Common myeloid progenitor, CD34-positive (primary cell): Measurements from ENCODE around the gene HAO1. TPM values are rescaled to one million over a fixed set of nuclear protein-coding genes. Genes with fewer than 3 reads are reported as not detected.

Experiments used
- CTCF ChIA-PET: fragments of 350-600 bp; sonication (Branson Sonifier 250); formaldehyde crosslinking; loops from one replicate; lab custom pipeline; 2021; ENCODE audit warnings: antibody characterized with exemption; lab: Charles Lee
- POLR2A ChIA-PET: fragments of 350-600 bp; sonication (Branson Sonifier 250); formaldehyde crosslinking; loops from one replicate; lab custom pipeline; 2021; ENCODE audit warnings: antibody characterized with exemption; lab: Charles Lee
- DNase-seq, 3 donors: peaks; one replicate each; pipeline versions ENCODE4 v3.0.0 to v3.0.0-alpha.2; 2013
- H3K27ac ChIP-seq, 2 experiments: 1 replicate in 1 of 2; 2 replicates in 1 of 2; pipeline ENCODE4 v1.7.0; 2013; ENCODE audit warnings: inconsistent platforms in 2 of 2, low read length in 2 of 2, mild to moderate bottlenecking in 2 of 2, low read depth in 1 of 2, moderate library complexity in 1 of 2; ENCODE audit not compliant: severe bottlenecking in 2 of 2, insufficient read depth in 1 of 2, poor library complexity in 1 of 2
- H3K27me3 ChIP-seq, 5 experiments: replicated peaks in 2 of 5; 1 replicate in 3 of 5; 2 replicates in 2 of 5; pipeline versions ENCODE4 v1.6.1 to v1.7.0; 2013; ENCODE audit warnings: low read length in 4 of 5, mild to moderate bottlenecking in 2 of 5, moderate library complexity in 2 of 5, inconsistent platforms in 1 of 5; ENCODE audit not compliant: insufficient read depth in 5 of 5, control insufficient read depth in 4 of 5
- H3K36me3 ChIP-seq, 4 experiments: 1 replicate in 2 of 4; 2 replicates in 2 of 4; pipeline versions ENCODE4 v1.6.1 to v1.7.0; 2013; ENCODE audit warnings: low read length in 3 of 4, control low read depth in 1 of 4, mild to moderate bottlenecking in 1 of 4; ENCODE audit not compliant: control insufficient read depth in 4 of 4, insufficient read depth in 4 of 4
- H3K4me1 ChIP-seq, 4 experiments: 1 replicate in 3 of 4; 2 replicates in 1 of 4; pipeline versions ENCODE4 v1.6.1 to v1.7.1; 2013; ENCODE audit warnings: low read length in 3 of 4, mild to moderate bottlenecking in 3 of 4, control low read depth in 1 of 4, inconsistent platforms in 1 of 4, moderate library complexity in 1 of 4; ENCODE audit not compliant: control insufficient read depth in 4 of 4, insufficient read depth in 4 of 4; ENCODE audit errors: control extremely low read depth in 1 of 4
- H3K4me3 ChIP-seq, 7 experiments: 1 replicate in 4 of 7; 2 replicates in 3 of 7; pipeline versions ENCODE4 v1.5.1 to v1.7.0; 2013; ENCODE audit warnings: mild to moderate bottlenecking in 7 of 7, low read length in 6 of 7, moderate library complexity in 6 of 7, inconsistent platforms in 2 of 7, low read depth in 2 of 7, control low read depth in 1 of 7; ENCODE audit not compliant: insufficient read depth in 4 of 7, control insufficient read depth in 1 of 7; ENCODE audit errors: extremely low read depth in 1 of 7
- H3K9me3 ChIP-seq, 5 experiments: 1 replicate in 4 of 5; 2 replicates in 1 of 5; pipeline versions ENCODE4 v1.6.1 to v1.7.1; 2013; ENCODE audit warnings: low read length in 4 of 5, mild to moderate bottlenecking in 2 of 5, inconsistent platforms in 1 of 5, low read depth in 1 of 5, moderate library complexity in 1 of 5; ENCODE audit not compliant: control insufficient read depth in 4 of 5, insufficient read depth in 2 of 5; ENCODE audit errors: control extremely low read depth in 1 of 5
- WGBS: methylation state at CpG from one replicate; pipeline ENCODE4 v1.1.5; 2013; ENCODE audit not compliant: insufficient coverage; 5-methylcytosine and 5-hydroxymethylcytosine counted together
- polyA plus RNA-seq: library from polyadenylated mRNA; unstranded; fragments of 120-200 nt; gene quantifications from one replicate; pipeline ENCODE4 v1.2.1, GENCODE V29; 2013

The HAO1 gene
- not detected for polyA plus RNA-seq

DNA sequence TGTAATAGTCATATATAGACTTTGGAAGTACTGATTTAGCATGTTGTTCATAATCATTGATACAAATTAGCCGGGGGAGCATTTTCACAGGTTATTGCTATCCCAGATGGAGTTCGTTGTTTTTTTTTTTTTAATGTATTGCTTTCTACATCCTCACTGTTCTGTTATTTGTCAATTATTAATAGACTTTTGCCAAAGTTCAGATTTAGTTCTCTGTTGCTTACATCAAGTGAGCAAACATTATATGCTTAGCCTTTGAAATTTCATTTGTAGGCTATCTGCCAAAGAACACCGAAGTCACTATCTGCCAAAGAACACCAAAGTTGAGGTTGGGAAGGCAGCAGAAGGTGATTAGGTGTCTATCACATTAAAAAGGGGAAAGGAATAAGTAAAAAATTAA is at the start of gene HAO1:
HAO1 (minus strand) TSS at position 118 of the 400 bp plus-strand sequence; CDS start at position 82, 36 bp downstream.
- Histone ChIP-seq H3K4me3 (no peak within 1 kb of the TSS), H3K4me1 (peaks cover 0 to 3% (median 0%) of the 10 kb centered on the region in 4 experiments), H3K27ac (no peak within 1 kb of the TSS), H3K36me3 (no peaks in the 10 kb centered on the region), H3K9me3 (no peaks in the 10 kb centered on the region), H3K27me3 (no peaks in the 10 kb centered on the region)
- 100% methylated on average over 1 of the region's 3 CpGs for WGBS
- CTCF ChIA-PET = interaction anchor here (1.3 kb wide), 1 partner anchor 781 kb away, joined by 12 read pairs; no protein-coding TSS in a partner anchor
- POLR2A ChIA-PET = no interaction called here
- DNase-seq = no peak

DNA sequence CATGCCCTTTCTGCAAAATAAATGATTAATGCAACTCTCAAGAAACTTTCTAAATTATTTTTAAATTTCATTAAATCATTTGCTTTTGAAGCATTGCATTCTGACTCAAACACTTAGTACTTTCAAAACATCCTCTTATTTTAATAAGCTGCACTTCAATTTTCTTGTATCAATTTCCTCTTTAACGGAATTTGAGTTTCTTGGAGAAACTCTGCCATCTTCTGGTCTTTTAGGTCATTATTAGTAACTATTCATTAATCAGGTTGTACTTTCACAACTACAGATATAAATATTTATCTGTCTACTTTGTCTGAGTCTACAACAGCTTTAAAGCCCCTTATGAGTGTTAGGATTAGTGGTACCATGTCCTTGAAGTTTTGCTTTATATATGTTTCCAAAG is 49.1 kb upstream of the HAO1 start:
- peaks cover 0 to 3% (median 0%) of the 10 kb centered on the region in 4 experiments for H3K4me1 ChIP-seq
- H3K36me3 ChIP-seq = peaks cover 6 to 25% (median 14%) of the 10 kb centered on the region in 4 experiments
- DNase-seq = peak in 2 of 3 donors; percentile 13 to 25
- ChIA-PET CTCF (interaction anchor here (0.8 to 3.3 kb wide), 6 partner anchors 11 to 732 kb away, joined by 3 to 19 read pairs (median 6); no protein-coding TSS in a partner anchor), POLR2A (no interaction called here)
- no peak overlapping the region for H3K4me3 ChIP-seq
- no peak overlapping the region for H3K27ac ChIP-seq
- peaks cover 0 to 11% (median 3%) of the 10 kb centered on the region in 5 experiments for H3K9me3 ChIP-seq
- H3K27me3 ChIP-seq = no peaks in the 10 kb centered on the region
- WGBS = no CpG with 5 or more reads among the region's 1 CpG

DNA sequence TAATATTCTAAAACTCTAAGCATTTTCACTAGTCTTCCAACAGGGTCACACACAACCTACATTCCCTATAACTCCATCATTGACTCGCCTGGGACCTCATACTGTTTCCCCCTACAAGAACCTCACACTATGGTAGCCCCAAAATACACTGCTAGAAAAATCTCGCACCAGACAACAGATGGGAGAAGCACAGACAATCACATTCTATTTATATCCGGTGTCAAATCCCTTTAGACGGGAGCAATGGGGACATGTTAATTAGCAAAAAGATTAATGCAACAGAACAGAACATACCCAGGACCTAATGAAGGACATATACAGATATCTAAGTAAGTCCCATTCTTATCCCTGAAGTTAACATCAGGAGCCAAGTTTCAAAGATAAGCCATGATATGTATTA is 45.7 kb upstream of the HAO1 start:
- no peak overlapping the region for H3K4me3 ChIP-seq
- 100% methylated on average over 3 of the region's 4 CpGs for WGBS
- ChIA-PET POLR2A (no interaction called here), CTCF (no interaction called here)
- no peaks in the 10 kb centered on the region for H3K9me3 ChIP-seq
- no peaks in the 10 kb centered on the region for H3K27me3 ChIP-seq
- H3K27ac ChIP-seq = no peak overlapping the region
- H3K4me1 ChIP-seq = peaks cover 0 to 3% (median 0%) of the 10 kb centered on the region in 4 experiments
- H3K36me3 ChIP-seq = peaks cover 2 to 38% (median 14%) of the 10 kb centered on the region in 4 experiments
- no peak for DNase-seq

DNA sequence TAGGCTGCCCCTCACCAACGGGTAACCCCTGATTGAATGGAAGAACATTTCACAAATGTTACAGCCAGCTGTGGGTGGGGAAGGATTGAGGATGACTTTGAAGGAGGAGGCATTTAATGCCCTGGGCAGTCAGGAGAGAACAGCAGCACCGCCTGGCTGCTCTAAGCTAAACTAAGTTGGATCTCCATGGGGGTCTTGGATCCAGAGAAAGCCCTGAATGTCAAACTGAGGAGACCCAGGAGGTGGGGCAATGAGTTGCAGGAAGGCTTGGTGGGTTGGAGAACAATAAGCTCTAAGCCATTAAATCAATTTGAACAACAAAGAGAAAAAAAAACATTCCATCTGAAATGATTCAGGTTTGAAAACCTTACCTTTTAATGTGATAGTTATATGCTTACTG is 43.9 kb upstream of the HAO1 start:
- no peaks in the 10 kb centered on the region for H3K9me3 ChIP-seq
- ChIA-PET CTCF (interaction anchor here (1.1 to 6.4 kb wide), 2 partner anchors 36 to 738 kb away, joined by 3 to 73 read pairs; no protein-coding TSS in a partner anchor), POLR2A (interaction anchor here (0.7 kb wide), 1 partner anchor 17 kb away, joined by 3 read pairs; no protein-coding TSS in a partner anchor)

DNA sequence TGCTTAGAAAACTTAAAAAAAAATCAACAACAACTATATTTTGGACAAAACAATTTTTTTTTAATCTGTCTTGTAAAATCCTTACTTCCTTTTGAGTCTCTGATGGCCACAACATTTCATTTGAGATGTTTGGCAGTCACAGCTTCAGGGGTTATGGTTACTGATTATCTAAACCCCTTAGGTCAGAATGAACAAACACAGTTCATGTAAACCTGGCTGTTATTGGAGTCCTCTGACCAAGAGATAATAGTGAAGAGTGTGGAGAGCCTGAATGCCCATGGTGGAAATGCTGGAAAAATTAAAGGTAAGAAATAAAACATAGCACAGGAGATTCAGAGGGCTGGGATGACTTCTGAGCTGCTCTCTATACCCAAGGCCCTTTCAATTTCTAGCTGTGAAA is 41.1 kb upstream of the HAO1 start:
- Histone ChIP-seq H3K4me1 (peaks cover 0 to 2% (median 0%) of the 10 kb centered on the region in 4 experiments), H3K4me3 (no peak overlapping the region), H3K36me3 (peaks cover 0 to 36% (median 20%) of the 10 kb centered on the region in 4 experiments), H3K27ac (no peak overlapping the region), H3K9me3 (no peaks in the 10 kb centered on the region), H3K27me3 (no peaks in the 10 kb centered on the region)
- no peak for DNase-seq
- ChIA-PET POLR2A (no interaction called here), CTCF (interaction anchor here (1.5 to 6.4 kb wide), 2 partner anchors 736 to 740 kb away, joined by 3 to 73 read pairs; no protein-coding TSS in a partner anchor)

More for the DNA sequence above, 43.9 kb upstream of the HAO1 start:
- Histone ChIP-seq H3K4me3 (no peak overlapping the region), H3K4me1 (peaks cover 0 to 4% (median 0%) of the 10 kb centered on the region in 4 experiments), H3K27ac (no peak overlapping the region), H3K36me3 (peaks cover 2 to 38% (median 18%) of the 10 kb centered on the region in 4 experiments), H3K27me3 (no peaks in the 10 kb centered on the region)
- 100% methylated on average over 1 of the region's 2 CpGs for WGBS
- no peak for DNase-seq

DNA sequence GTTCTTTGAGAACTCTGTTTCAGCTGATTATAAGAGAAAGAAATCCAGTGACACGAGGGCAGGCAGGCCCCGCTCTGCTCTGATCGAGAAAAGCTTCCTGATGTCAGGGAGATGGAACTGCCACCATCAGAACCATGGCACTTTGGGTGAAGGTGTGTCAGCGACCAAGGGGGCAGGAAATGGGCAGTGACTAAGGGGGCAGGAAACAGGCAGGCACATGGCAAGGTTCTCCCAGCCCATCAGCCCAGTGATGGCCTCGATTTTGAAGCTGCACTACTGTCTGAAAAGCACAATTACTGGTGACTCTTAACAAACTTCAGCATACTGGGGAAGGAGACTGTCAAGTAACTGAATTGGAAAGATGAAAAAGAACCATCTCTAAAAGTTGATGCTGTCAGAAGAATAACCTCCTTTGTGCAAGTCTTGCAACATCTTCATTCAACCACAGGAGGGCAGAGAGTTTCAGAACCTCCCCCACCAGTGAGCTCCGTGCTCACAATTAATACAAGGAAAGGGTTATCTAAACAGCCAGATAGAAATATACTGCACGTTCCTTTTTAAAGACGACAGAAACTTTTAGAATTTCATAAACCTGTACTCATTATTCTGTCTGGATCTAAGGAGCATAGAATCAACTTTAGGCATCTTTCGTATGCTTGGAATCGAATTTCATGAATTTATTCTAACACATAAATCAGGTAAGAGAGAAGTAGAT is 40.2 kb upstream of the HAO1 start:
- peak; percentile 39 to 72 (median 66) for DNase-seq
- Histone ChIP-seq H3K9me3 (no peaks in the 10 kb centered on the region), H3K4me3 (no peak overlapping the region), H3K27ac (no peak overlapping the region), H3K4me1 (peaks cover 0 to 2% (median 0%) of the 10 kb centered on the region in 4 experiments), H3K36me3 (peaks cover 0 to 30% (median 17%) of the 10 kb centered on the region in 4 experiments), H3K27me3 (no peaks in the 10 kb centered on the region)
- WGBS = 67% methylated on average over 5 of the region's 10 CpGs
- ChIA-PET CTCF (interaction anchor here (0.8 to 6.4 kb wide), 7 partner anchors 9 to 741 kb away, joined by 3 to 73 read pairs (median 4); no protein-coding TSS in a partner anchor), POLR2A (no interaction called here)

DNA sequence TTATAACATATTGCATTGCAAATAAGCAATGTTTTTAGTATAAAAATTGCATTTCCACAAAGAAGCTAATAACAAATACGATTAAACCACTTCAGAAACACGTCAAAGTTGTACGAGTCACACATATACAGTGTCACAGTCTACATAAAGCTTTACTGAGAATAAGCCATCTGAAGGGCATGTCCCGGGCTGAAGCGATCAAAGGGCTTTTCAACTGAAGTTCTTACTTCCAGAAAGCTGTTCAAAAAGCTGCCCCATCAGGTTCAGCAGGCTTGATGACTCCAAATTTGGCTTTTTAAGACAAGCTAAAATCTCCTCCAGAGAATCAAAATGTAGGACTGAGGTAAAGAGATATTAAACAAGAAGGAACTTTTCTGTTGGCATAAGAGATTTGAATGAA is 37.5 kb upstream of the HAO1 start:
- CTCF ChIA-PET = interaction anchor here (0.8 to 1.6 kb wide), 6 partner anchors 25 to 751 kb away, joined by 3 to 5 read pairs (median 3); no protein-coding TSS in a partner anchor
- Histone ChIP-seq H3K27me3 (no peaks in the 10 kb centered on the region), H3K4me1 (peaks cover 0 to 2% (median 0%) of the 10 kb centered on the region in 4 experiments), H3K27ac (no peak overlapping the region), H3K9me3 (no peaks in the 10 kb centered on the region), H3K36me3 (peaks cover 0 to 25% (median 10%) of the 10 kb centered on the region in 4 experiments), H3K4me3 (no peak overlapping the region)
- POLR2A ChIA-PET = no interaction called here
- 100% methylated on average over 5 of the region's 5 CpGs for WGBS
- DNase-seq = no peak
